SK-N-SH (cell line): ENCODE measurements around the gene LYRM4. TPM values are rescaled to one million over a fixed set of nuclear protein-coding genes. Genes with fewer than 3 reads are reported as not detected.

Experiments
- CTCF ChIA-PET: fragments of 300-600, 350-600 bp; formaldehyde crosslinking; extraction: SDS; loops from one replicate; lab custom pipeline; 2021; lab: Yijun Ruan, JAX
- POLR2A ChIA-PET: fragments of 350-600 bp; sonication (Branson Sonifier 250); formaldehyde crosslinking; extraction: SDS; loops from one replicate; lab custom pipeline; 2020; ENCODE audit warnings: antibody characterized with exemption, inconsistent platforms; lab: Yijun Ruan, JAX
- DNase-seq: peaks from one replicate; pipeline ENCODE4 v3.0.0; 2012
- H2AFZ ChIP-seq: fragments of 200-600 bp; sonication (generic); 2 replicates; pipeline ENCODE4 v1.8.1; 2016; ENCODE audit warnings: antibody characterized with exemption, mild to moderate bottlenecking, low read depth
- H3F3A ChIP-seq: fragments of 200-600 bp; sonication (generic); replicated peaks from 2 replicates; pipeline ENCODE3; 2016; ENCODE audit warnings: antibody characterized with exemption, mild to moderate bottlenecking; ENCODE audit not compliant: insufficient read depth
- H3K27ac ChIP-seq, 2 experiments: fragments of 200-500 bp in 1 of 2; fragments of 200-600 bp in 1 of 2; sonication (Bioruptor generic) in 1 of 2; sonication (generic), shearing (Covaris generic) in 1 of 2; 2 replicates each; pipeline versions ENCODE4 v1.5.1 to v1.6.1; 2014 to 2016; ENCODE audit warnings: low read depth in 2 of 2, inconsistent platforms in 1 of 2, low read length in 1 of 2, mild to moderate bottlenecking in 1 of 2, mixed read lengths in 1 of 2
- H3K27me3 ChIP-seq: fragments of 200-600 bp; sonication (generic), shearing (Covaris generic); 2 replicates; pipeline ENCODE4 v1.6.1; 2016; ENCODE audit warnings: mixed run types; ENCODE audit not compliant: insufficient read depth
- H3K36me3 ChIP-seq, 2 experiments: fragments of 200-500 bp in 1 of 2; fragments of 200-600 bp in 1 of 2; sonication (Bioruptor generic) in 1 of 2; sonication (generic) in 1 of 2; replicated peaks in 1 of 2; 2 replicates each; pipeline versions ENCODE3 to v1.5.1; 2014 to 2016; ENCODE audit warnings: low read length in 1 of 2, mild to moderate bottlenecking in 1 of 2; ENCODE audit not compliant: insufficient read depth in 2 of 2, control insufficient read depth in 1 of 2
- H3K4me1 ChIP-seq, 2 experiments: fragments of 200-500 bp in 1 of 2; fragments of 200-600 bp in 1 of 2; sonication (Bioruptor generic) in 1 of 2; sonication (generic), shearing (Covaris generic) in 1 of 2; 2 replicates each; pipeline versions ENCODE4 v1.5.1 to v1.6.1; 2014 to 2016; ENCODE audit warnings: low read depth in 1 of 2, low read length in 1 of 2, mixed run types in 1 of 2; ENCODE audit not compliant: insufficient read depth in 2 of 2, control insufficient read depth in 1 of 2
- H3K4me2 ChIP-seq: fragments of 200-600 bp; sonication (generic), shearing (Covaris generic); 2 replicates; pipeline ENCODE4 v1.6.1; 2017; ENCODE audit warnings: mixed run types
- H3K4me3 ChIP-seq, 2 experiments: fragments of 200-500 bp in 1 of 2; fragments of 200-600 bp in 1 of 2; sonication (Bioruptor generic) in 1 of 2; sonication (generic), shearing (Covaris generic) in 1 of 2; 2 replicates each; pipeline versions ENCODE4 v1.5.1 to v1.8.1; 2014 to 2016; ENCODE audit warnings: low read depth in 2 of 2, inconsistent platforms in 1 of 2, low read length in 1 of 2, mild to moderate bottlenecking in 1 of 2, mixed read lengths in 1 of 2, moderate library complexity in 1 of 2
- H3K79me2 ChIP-seq: fragments of 200-600 bp; sonication (generic); 2 replicates; pipeline ENCODE4 v1.8.1; 2017; ENCODE audit warnings: mild to moderate bottlenecking; ENCODE audit not compliant: insufficient read depth
- H3K9ac ChIP-seq: fragments of 200-600 bp; sonication (generic); 2 replicates; pipeline ENCODE4 v1.6.1; 2017; ENCODE audit warnings: mixed run types
- H3K9me2 ChIP-seq: fragments of 200-600 bp; sonication (generic); 2 replicates; pipeline ENCODE4 v1.6.1; 2017; ENCODE audit warnings: mixed run types
- H3K9me3 ChIP-seq: fragments of 200-600 bp; sonication (generic); 2 replicates; pipeline ENCODE4 v1.6.1; 2017; ENCODE audit warnings: mixed run types, mild to moderate bottlenecking, moderate library complexity
- H4K20me1 ChIP-seq: fragments of 200-600 bp; sonication (generic); 2 replicates; pipeline ENCODE4 v1.6.1; 2017; ENCODE audit warnings: mild to moderate bottlenecking, mixed run types; ENCODE audit not compliant: insufficient read depth
- CHD2 ChIP-seq: fragments of 150-350 bp; IDR thresholded peaks from 2 replicates; pipeline ENCODE4 v1.6.1; 2018; ENCODE audit warnings: low read length; ENCODE audit not compliant: partially characterized antibody
- CTCF ChIP-seq: fragments of 200-600 bp; sonication (generic); IDR thresholded peaks from 2 replicates; pipeline ENCODE4 v1.6.1; 2017; ENCODE audit warnings: antibody characterized with exemption, mild to moderate bottlenecking, moderate library complexity
- EP300 ChIP-seq, 2 experiments: IDR thresholded peaks; 2 replicates each; pipeline versions ENCODE4 v1.4.0 to v1.6.1; 2012; ENCODE audit warnings: borderline replicate concordance in 1 of 2, low read depth in 1 of 2, low read length in 1 of 2
- GABPA ChIP-seq: IDR thresholded peaks from 2 replicates; pipeline ENCODE4 v1.4.0; 2012; ENCODE audit warnings: low read depth, mild to moderate bottlenecking
- GATA2 ChIP-seq: sonication (generic); formaldehyde crosslinking; IDR thresholded peaks from 2 replicates; pipeline ENCODE4 v1.5.0; 2020; ENCODE audit warnings: mild to moderate bottlenecking, missing genetic modification reagents
- JUND ChIP-seq: IDR thresholded peaks from 2 replicates; pipeline ENCODE4 v1.4.0; 2012
- MEF2A ChIP-seq: IDR thresholded peaks from 2 replicates; pipeline ENCODE4 v1.4.0; 2012; ENCODE audit warnings: low read depth, borderline replicate concordance
- NRF1 ChIP-seq: IDR thresholded peaks from 2 replicates; pipeline ENCODE4 v1.6.1; 2012; ENCODE audit warnings: low read depth, mild to moderate bottlenecking, low read length
- RCOR1 ChIP-seq: fragments of 150-350 bp; IDR thresholded peaks from 2 replicates; pipeline ENCODE4 v1.6.1; 2017; ENCODE audit warnings: antibody characterized with exemption, low read length
- RFX5 ChIP-seq: IDR thresholded peaks from 2 replicates; pipeline ENCODE4 v1.6.1; 2012; ENCODE audit warnings: mild to moderate bottlenecking, improper control_type of control experiment, low read length
- RXRA ChIP-seq: IDR thresholded peaks from 2 replicates; pipeline ENCODE4 v1.4.0; 2012; ENCODE audit warnings: low read depth, mild to moderate bottlenecking, borderline replicate concordance
- SIN3A ChIP-seq: IDR thresholded peaks from 2 replicates; pipeline ENCODE4 v1.6.1; 2012; ENCODE audit warnings: low read depth, mild to moderate bottlenecking, low read length, moderate library complexity, borderline replicate concordance
- TAF1 ChIP-seq: IDR thresholded peaks from 2 replicates; pipeline ENCODE4 v1.6.1; 2012; ENCODE audit warnings: low read depth, mild to moderate bottlenecking, low read length, moderate library complexity, borderline replicate concordance
- TCF12 ChIP-seq: IDR thresholded peaks from 2 replicates; pipeline ENCODE4 v1.4.0; 2012
- YY1 ChIP-seq: IDR thresholded peaks from 2 replicates; pipeline ENCODE4 v1.4.0; 2012; ENCODE audit warnings: low read depth, mild to moderate bottlenecking
- WGBS: methylation state at CpG from one replicate; pipeline ENCODE4 v1.1.6; 2017; ENCODE audit warnings: low lambda C conversion rate; 5-methylcytosine and 5-hydroxymethylcytosine counted together
- polyA plus RNA-seq, 3 experiments: library from polyadenylated mRNA; depleted of rRNA; stranded (reverse); fragments of >200 nt; gene quantifications; 2 replicates each; pipeline ENCODE4 v1.2.3, GENCODE V29; 2012
- TF ChIP-seq, protein P1 (sequence below): IDR thresholded peaks from 2 replicates; pipeline ENCODE4 v1.4.0; 2012; ENCODE audit warnings: low read depth

The LYRM4 gene
- polyA plus RNA-seq, 1 of the 3 experiments (the other 2 are of a cell fraction) = 37.2 TPM

DNA sequence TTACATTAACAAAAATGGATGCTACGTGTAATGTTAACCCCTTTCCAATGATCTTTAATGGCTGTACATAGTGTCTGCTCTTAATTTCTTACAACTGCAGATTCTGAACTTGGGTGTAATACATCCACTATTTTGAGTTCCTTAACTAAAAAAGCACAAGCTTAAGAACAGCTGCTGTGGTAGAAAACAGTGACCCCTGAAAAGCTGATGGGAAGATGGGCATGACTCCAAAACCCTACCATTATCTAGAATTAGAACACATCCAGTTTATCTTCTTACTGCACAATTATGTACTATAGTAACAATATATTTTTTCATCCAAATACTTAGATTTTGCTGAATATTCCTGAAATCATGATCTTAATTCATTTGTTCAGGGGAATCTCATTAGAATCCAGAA, 49.3 kb downstream of the LYRM4 start:
- H3K9me2 ChIP-seq = no peaks in the 10 kb centered on the region
- DNase-seq = peak; percentile 11
- H3K36me3 ChIP-seq = peaks cover 13 to 20% of the 10 kb centered on the region in 2 experiments
- H3K4me3 ChIP-seq = no peak overlapping the region
- H2AFZ ChIP-seq = no peak overlapping the region
- H3K4me2 ChIP-seq = no peak overlapping the region
- TF ChIP-seq CHD2 (no peak), RCOR1 (no peak), EP300 (IDR thresholded peaks at IDR 0.05; ENCODE audit: borderline replicate concordance in 1 of 2, low read depth in 1 of 2, low read length in 1 of 2) (peak in 1 of 2 experiments; percentile 34; a peak in 1 of 4 replicates), JUND (no peak), TCF12 (no peak), TAF1 (no peak)
- TF ChIP-seq, all 33 proteins: peak for 1
- CTCF ChIA-PET = interaction anchor here (1.2 to 4.2 kb wide), 3 partner anchors 10 to 68 kb away, joined by 3 to 17 read pairs (median 4); no protein-coding TSS in a partner anchor
- no peaks in the 10 kb centered on the region for H3K79me2 ChIP-seq
- WGBS = 100% methylated on average over 1 of the region's 1 CpG
- H3K27me3 ChIP-seq = no peaks in the 10 kb centered on the region
- H3K4me1 ChIP-seq = peaks cover 9 to 16% of the 10 kb centered on the region in 2 experiments; a peak in 3 of 4 replicates
- H3K9me3 ChIP-seq = no peaks in the 10 kb centered on the region
- peaks cover 7% of the 10 kb centered on the region for H3F3A ChIP-seq
- no peaks in the 10 kb centered on the region for H4K20me1 ChIP-seq
- no peak overlapping the region for H3K9ac ChIP-seq
- 0 out of 4 replicates have a peak overlapping the region, but pooled peaks of 1 of the 2 experiments have one; percentile 22 for H3K27ac ChIP-seq
- POLR2A ChIA-PET = no interaction called here

- Histone ChIP-seq H2AFZ (no peak overlapping the region), H3K27me3 (no peaks in the 10 kb centered on the region), H3K9me3 (no peaks in the 10 kb centered on the region), H3K36me3 (peaks cover 6 to 10% of the 10 kb centered on the region in 2 experiments), H3K79me2 (no peaks in the 10 kb centered on the region), H3K27ac (no peak overlapping the region), H4K20me1 (no peaks in the 10 kb centered on the region), H3K4me2 (no peak overlapping the region), H3K4me1 (peaks cover 16 to 21% of the 10 kb centered on the region in 2 experiments; a peak in 3 of 4 replicates), H3K4me3 (no peak overlapping the region), H3F3A (no peaks in the 10 kb centered on the region), H3K9ac (no peak overlapping the region), H3K9me2 (no peaks in the 10 kb centered on the region)
- TF ChIP-seq NRF1 (no peak), YY1 (no peak), MEF2A (no peak), GABPA (no peak), GATA2 (CRISPR knock-in tag) (no peak), RFX5 (no peak), EP300 (IDR thresholded peaks at IDR 0.05; ENCODE audit: borderline replicate concordance in 1 of 2, low read depth in 1 of 2, low read length in 1 of 2) (no peak), RXRA (no peak), CTCF (no peak), SIN3A (no peak), RCOR1 (no peak)
- TF ChIP-seq, protein P1, sequence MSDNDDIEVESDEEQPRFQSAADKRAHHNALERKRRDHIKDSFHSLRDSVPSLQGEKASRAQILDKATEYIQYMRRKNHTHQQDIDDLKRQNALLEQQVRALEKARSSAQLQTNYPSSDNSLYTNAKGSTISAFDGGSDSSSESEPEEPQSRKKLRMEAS = no peak
- 95% methylated on average over 5 of the region's 5 CpGs for WGBS
- ChIA-PET CTCF (no interaction called here), POLR2A (no interaction called here)
- no peak for DNase-seq
Observed at GRCh38 chr6:5208471-5208971, 52.2 kb downstream of the LYRM4 start.
